CD4-positive, alpha-beta T cell treated with Interleukin-21 for 1 hour (primary cell): ENCODE results near the gene UTP25.
A peak's percentile ranks its signal among the peaks of the same experiment; 100 is the strongest.

Experiments
- DNase-seq: peaks from one replicate; pipeline ENCODE4 v3.0.0-alpha.2; 2020

UTP25 gene

DNA sequence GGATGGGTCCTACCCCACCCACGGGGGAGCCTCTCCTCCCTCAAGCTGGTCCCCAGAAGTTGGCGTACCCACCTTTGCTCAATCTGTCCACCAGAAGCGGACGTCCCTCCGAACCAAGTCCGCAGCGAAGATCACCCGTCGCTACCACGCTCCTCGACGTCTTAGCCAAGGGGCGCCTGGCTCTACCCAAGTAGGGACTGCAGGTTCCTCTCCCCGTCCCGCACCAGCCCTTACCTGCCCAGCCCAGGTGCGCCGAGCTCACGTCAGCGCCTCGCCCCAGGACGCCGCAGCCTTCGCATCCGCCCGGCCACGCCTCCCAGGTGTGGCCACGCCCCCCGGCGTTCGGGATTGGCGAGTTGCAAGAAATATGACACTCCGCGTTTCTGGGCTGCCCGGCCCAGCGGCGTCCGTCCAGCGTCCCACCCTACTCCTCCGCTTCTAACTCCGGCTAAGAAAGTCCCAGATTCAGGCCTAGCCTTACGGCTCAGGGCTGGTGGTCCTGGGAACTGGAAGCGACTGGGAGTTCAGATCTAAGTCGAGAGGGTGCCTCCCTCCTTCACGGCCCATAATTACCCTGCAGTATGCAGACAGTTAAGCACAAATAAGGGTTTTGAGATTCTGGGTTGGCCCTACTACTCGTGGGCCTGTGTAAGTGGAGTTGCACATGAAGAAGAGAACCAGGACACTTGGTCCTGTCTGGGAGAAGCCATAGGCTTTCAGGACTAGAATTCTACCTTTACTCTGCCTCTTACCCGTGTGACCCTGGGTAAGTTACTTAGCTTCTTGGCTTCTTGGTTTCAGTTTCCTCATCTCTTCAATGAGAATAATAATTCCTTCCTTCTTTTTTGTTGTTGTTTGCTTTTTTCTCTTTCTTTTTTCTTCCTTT is 21.7 kb upstream of the UTP25 start, which contains the start of gene IRF6:
Gene IRF6, minus strand, starts transcription at position 268 of the 886 bp plus-strand sequence. CDS start 4,729 bp downstream, outside the sequence.
- peak; percentile 83 for DNase-seq

DNA sequence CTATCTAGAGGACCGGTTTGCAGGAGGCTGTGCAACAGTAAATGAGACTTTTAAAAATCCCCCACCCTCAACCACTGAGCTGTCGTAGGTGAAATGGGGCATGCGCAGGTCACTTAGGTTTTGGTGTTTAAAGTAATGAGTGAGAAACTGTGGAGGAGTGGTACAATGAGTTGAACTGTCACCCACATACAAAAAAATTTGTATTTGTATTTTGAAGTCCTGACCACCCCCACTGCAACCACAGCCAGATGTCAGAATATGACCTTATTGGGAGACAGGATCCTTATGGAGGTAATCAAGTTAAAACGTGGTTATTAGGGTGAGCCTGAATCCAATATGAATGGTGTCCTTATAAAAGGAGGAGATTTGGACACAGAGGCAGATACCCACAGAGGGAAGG is 20.3 kb upstream of the UTP25 start:
- DNase-seq: no peak

DNA sequence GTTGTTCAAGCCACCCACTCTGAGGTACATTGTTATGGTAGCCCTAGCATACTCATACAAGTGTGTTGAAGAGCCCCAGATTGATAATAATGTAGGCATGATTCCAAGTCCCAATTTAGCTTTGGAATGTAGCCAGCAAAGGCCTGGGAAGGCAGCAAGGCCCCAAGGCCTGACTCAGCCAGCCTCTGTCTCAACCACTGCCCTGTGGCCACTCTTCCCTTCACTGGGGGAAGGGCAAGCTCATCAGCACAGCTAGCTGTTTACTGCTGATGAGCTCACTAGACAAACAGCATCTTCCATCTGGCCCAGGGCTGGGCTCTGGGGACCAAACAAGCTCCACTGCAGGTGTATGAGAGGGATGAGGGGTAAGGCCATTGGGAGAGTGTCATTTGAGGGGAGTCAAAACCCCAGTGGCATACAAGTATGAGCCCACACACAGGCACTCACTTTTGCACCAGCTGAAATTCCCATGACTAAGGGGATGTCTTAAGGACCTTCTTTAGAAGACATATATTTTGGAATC is 19.7 kb upstream of the UTP25 start:
- no peak for DNase-seq

DNA sequence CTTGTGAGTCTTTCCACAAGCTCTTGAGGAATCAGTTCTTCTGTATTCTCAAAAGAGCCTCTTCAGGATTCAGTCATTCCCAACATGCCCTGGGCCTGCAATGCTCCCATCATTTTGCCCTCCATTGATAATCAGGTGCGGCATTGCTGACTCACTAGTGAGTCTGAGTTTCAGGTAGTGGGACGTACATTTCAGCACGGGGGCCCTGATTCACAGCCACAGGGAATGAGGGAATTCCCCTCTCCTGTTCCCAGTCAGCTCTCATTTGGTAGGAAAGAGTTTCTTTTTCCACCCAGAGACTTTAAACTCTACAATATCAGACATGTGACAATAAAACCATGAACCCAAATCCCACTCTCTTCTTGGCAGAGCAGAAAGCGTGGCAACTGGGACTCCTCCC is 18.2 kb upstream of the UTP25 start:
- DNase-seq: no peak

DNA sequence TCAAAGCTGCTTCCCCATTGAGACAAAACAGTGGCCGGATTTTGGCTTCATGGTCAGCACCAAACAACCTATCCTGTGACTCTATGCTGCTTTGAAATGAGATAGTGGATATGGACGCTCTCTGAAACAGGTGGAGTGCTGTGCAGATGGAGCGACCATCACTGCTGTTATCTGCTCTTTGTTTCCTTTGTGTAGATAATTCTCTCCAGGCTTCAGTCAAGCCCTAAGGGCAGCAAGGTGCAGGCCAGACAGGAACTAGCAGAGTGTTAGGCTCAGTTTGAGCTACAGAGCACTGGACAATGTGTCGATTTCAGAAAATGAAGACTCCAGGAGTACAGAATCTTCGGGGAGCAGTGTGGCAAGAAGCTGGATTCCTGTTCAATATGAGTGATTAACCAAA is 17.0 kb upstream of the UTP25 start:
- DNase-seq: no peak

DNA sequence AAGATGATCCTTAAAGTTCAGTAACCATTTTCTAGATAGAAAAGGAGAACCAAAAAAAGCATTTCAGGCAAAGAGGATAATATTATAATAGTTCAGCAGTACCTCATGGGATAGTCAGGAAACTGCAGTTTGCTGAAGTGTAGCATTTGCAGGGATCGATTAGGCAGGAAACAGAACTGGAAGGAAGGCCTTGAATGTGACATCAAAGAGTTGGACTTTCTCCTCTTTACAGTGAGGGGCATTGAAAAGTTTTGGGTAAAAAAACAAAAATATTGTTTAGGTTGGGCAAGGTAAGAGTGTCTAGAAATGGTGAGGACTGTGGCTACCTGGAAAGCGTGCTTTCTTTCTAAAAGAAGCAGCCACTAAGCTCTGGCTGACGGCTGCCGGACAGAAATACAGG is 13.9 kb upstream of the UTP25 start:
- DNase-seq: no peak

DNA sequence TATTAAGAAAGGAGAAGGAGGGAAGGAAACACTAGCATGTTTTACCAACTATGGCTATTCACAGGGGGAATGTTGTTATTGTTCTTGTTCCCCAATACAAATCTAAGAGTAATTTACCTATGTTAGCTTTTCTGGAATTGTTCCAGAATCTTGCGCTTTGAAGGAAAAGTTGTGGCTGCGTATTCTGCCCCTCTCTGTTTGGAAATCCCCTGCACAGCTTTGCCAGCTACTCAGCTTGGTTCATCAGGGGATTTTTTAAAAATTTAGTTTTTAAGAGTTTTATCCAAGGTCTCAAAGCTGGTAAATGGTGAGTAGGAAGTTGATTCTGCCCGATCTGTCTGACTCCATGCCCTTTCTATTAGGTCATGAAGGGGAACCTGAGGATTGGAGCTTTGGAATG is 12.3 kb upstream of the UTP25 start:
- DNase-seq: no peak

DNA sequence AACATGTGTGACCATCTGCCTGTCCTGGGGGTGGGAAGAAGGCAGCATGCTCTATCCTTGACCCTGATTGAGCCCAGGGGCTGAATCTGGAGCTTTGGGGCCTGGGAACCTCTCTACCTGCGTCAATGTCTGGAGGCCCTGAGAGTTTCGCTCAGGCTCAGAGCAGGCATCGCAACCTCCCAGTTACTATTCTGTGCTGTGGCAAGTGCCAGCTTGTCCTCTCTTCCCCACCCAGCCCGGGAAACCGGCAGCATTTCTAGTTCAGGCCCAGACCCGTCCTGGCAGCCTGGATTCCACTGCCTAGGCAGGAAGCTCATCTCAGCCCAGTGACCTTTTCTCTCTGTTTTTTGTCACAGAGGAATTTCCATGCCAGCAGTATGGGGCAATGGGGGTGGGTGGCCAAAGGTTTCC is 11.8 kb upstream of the UTP25 start:
- no peak for DNase-seq

DNA sequence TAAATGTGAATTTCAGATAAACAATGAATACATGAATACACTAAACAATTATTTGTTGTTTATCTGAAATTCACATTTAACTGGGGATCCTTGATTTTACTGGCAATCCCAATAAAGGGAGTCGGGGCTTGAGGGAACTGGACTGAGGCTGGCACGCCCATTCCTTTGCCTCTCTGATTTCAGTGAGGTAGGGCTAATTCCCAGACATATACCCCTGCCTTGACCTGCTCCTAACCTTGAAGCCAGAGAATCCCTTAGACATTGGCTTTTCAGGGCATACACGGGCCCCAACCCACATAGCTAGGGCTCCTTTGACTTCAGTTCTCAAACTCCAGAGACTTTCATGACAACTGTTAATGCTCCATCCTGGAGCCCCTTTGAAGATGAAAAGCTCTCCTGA is 10.8 kb upstream of the UTP25 start:
- no peak for DNase-seq

DNA sequence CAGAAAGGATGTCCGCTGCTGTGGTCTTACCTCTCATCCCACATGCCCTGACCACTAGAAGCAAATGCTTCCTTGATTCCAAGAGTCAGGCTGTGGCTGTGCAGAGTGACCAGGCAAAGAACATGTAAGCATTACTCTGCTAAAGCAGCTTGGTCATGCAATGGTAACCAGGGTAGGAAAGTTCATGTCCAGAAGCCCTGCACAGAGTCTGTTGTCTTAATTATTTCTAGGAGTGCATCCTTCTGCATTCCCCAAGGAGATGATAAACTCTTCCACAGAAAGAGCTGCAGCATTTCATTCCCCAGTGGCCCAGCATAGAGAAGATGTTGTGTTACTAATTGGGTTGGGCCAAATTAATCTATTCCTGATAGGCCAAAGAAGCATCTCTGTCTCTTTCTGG is 10.1 kb upstream of the UTP25 start:
- DNase-seq: no peak

DNA sequence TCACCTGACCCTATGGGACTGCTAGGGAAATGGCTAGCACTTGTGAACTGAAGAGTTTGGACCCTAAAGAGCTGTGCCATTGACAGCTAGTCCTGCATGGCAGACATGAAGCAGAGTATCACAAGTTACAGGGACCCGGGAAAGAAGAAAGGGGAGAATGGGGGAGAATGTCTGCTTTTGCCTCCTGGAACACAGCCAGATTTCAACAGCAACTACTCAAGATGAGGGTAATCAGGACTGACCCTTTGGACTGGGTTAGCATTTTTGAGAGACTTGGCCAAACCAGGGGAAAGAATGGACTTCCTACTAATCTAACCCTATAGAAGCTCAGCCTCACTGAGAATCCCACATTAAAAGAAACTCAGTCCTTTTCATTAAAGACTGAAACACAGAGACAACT is 8.7 kb upstream of the UTP25 start:
- DNase-seq: no peak

DNA sequence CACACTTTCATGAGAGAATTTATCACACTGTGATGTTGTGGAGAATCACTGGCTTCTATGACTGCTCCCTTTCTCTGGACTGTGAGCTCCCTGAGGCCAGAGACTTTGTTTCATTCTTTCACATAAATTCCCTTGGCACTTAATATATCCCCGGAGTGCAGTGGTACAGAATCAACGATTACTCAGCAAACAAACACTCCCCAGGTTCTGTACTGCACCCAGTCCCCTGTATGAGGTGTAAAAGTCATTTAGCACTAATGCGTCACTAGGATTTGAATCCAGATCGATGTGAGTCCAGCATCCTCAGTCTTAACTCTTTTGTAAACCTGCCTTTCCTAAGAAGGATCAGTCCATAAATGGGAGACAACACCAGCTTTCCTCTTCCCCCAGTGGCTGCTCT is 6.8 kb upstream of the UTP25 start:
- DNase-seq: no peak

DNA sequence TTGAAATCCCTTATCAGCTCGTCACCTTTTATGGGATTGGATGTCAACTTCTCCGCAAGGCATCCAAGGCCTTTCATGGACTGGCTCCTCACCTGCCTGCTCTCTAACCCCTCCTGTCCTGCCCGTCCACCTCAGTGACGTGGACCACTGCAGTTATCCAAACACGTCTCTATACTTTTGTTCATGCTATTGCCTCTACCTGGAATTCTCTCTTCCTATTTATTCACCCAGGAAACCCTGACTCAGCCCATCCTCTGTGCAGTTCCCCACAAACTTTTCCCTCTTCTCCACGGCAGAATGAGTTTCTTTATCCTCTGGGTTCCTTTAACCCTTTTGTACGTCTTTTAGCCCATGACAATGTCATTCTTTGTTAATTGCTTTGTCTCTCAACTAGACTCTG is 5.1 kb upstream of the UTP25 start:
- no peak for DNase-seq

DNA sequence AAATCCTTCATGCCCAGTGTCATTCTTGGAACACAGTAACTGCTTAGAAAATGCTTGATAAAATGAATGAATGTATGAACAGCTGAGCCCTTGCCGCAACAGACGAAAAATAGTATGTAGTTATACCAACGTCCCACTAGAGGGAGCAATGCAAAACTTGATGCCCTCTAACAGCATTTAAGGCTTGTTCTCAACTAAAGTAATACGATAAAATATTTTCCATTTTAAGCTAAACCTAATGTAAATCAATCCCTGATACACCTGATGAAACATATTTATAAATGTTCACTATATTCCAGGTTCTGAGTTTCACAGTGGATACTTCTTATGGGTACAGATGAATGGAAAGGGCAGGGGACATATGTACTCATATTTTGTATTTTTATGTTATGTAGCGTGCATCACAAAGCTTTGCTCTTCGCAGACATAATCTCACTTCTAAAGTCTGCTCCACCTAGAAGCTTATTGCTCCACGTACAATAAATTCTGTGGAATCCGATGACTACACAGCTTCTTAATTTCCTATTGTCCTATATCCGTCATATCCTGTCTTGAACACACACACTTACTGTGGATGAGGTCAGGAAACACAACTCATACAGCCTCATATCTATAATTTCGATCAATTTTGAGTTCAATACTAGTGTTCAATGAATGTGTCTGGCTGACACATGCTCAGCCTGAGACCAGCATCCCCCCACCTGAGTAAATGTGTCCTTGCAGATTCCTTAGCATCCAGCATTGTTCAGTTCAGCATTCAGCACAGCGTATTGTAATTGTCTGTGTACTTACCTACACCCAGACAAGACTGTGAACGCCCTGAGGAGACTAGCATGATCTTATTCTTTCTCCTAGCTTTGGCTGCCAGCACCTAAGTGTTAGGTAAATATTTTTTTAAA is 4.4 kb upstream of the UTP25 start:
- DNase-seq: peak; percentile 66

DNA sequence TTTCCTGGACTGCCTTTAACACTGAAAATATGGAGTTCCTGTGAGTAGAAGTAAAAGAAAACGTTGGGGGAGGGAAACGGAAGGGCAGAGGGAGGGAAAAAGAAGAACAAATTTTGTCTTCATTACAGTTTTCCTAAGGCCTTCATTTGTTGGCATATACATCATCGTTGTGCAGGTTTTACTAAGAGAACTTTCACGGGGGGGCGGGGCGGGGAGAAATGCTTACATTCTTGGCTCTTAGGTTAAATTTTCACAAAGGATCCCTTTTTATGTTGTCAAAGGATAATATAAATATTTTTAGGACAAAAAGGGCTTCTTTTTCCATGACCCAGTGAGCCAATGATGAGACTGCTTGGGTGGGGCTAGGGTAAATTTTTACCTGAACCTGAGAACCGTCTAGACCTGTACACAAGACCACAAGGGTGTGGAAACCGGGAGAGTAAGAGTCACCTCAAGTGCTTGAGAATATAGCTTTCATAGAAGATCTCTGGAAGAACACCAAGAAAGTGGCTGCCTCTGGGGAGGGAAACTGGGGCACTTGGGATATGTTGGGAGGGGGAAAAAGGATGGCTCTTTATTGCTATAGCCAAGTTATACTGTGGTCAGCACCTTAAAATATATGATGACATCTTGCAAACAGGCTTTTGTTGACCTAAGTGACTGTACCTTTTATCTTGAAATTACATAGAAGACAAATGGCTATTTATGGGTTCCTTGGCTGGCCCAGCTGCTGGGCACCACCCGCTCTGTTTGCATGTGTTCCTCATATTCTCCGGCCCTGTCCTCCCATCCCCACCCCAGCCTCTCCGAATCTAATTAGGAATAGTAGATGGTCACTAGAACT is 2.0 kb upstream of the UTP25 start:
- DNase-seq: no peak

DNA sequence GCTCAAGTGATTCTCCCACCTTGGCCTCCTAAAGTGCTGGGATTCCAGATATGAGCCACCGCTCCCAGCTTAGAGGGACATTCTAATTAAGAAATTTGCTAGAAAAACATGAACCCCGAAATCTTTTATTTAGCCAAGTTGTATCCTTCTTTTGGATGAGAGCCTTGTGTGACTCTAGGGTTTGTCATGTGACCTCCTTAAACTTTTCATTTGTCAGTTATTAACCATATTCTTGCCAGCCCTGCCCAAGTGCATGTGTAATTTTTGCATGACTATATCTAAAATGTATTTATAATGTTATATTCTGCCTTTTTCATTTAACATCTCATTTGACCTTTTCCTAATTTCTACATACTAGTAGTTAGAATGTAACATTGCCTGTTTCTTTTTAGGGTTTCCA is 1.9 kb downstream of the UTP25 start:
- DNase-seq: no peak

DNA sequence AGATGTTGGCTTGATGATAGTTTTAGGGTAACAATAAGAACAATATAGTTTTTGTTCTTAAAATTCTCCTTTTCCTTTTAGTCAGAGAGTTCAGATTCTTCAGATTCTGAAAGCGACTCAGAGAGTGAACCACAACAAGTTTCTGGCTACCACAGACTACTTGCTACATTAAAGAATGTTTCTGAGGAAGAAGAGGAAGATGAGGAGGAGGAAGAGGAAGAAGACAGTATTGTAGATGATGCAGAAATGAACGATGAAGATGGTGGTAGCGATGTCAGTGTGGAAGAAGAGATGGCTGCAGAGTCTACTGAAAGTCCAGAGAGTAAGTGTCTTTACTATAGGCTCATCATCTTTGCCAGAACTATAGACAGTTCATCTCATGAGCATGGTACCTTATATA is 3.0 kb downstream of the UTP25 start:
- no peak for DNase-seq

DNA sequence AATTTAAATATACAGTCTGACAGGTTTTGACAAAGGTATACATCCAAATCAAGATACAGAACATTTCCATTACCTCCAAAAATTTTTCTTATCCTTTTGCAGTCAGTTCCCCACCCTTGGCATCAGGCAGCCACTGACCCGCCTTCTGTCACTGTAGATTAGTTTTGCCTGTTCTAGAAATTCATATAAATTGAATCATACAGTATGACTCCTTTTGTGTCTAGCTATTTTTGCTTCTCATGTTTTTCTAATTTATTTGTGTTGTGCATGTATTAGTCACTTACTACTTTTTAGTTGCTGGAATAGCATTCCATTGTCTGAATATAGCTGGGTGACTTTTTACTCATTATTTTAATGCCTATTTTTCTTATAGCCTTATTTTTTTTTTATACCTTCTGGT is 3.8 kb downstream of the UTP25 start:
- DNase-seq: no peak

DNA sequence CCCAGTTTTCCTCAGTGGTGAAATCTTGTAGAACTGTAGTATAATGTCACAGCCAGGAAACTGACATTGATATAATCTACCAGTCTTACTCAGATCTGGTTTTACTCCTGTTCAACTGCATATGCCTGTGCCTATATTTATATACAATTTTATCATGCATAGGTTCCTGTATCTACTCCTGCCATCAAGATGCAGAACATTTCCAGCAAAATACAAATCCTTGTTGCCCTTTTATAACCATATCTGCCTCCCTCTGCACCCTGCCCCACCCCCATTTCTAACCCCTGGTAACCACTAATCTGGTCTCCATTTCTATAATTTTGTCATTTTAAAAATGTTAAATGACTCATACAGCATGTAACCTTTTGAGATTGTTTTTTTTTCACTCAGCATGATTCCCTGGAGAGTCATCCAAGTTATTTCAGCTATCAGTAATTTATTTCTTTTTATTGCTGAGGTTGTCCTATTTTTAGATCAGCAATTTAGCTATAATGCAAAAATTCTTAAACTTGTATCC is 8.1 kb downstream of the UTP25 start:
- DNase-seq: no peak

DNA sequence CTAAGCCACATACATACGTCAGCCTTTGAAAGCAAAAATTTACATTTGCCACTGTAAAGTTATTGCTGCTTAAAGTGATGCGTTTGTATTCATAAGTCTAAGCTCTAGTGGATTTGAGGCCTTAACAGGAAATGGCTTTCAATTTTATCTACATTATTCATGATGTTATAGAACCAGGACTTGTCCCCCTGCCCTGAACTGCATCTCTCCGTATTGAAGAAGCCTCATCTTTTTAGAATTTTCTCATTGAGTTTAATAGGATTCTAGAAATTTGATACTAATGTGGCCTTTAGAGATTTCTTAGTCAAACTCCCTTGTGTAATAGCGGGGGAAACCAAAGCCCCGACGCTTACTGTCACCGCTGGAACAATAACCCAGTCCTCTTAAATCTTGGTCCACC is 9.9 kb downstream of the UTP25 start:
- DNase-seq: no peak

DNA sequence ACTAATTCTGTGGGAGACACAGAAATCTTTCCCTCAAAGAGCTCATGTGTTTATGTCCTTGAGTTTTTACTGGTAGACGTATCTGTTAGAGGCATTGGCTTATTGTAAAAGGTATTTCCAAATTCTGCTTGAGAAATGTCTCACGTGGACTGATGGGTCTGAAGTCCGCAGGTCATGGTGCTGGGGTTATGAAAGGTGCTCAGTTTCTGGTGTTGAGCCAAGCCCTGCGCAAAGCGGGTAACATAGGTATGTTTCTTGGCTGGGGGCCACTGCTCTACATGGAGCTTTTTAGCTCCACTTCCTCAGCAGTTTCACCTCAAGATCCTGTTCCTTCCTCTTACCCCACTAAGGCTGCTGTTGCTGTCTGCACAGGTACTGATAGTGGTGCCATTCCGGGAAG is 10.8 kb downstream of the UTP25 start:
- no peak for DNase-seq

DNA sequence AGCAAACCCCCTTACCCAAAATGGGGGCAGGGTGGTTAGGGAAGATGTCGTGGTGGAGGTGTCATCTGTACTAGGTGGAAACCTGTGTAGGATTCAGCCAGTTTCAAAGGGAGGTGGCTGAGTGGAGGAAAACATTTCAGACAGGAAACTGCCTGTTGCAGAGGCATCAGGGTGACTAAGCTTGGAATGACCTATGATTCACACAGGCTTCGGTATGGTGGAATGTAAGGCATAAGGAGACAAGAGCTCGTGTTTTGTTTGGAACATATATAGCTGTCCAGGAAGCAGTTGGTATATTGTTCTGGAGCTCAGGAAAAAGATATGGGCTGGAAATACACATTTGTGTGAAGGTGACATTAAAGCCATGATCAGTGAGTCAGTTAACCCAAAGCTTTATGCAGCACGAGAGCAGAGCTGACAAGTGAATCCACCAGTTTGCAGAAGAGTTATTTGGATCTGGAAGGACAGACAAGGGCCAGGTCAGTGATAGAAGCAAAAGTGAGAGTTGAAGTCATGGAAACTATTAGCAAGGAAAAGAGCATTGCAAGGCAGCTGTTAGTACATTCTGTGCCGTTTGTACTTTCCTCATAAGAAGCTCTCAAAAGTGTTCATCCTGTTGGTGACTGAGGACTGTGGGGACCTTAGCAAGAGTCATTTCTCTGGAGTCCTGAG is 12.2 kb downstream of the UTP25 start:
- DNase-seq: no peak
